Vagina (tissue), 2 donors: ENCODE data around the gene IGFBP6. TPM values are rescaled to one million over a fixed set of nuclear protein-coding genes. Genes with fewer than 3 reads are reported as not detected.

Source experiments
- DNase-seq, 2 donors: peaks; one replicate each; pipeline ENCODE4 v3.0.0-alpha.2; 2017; ENCODE audit errors: extremely low spot score in 2 of 2
- H3K27ac ChIP-seq: fragments of 200-600 bp; sonication (generic); one replicate; pipeline ENCODE4 v1.5.1; 2019
- H3K27me3 ChIP-seq: fragments of 200-600 bp; sonication (generic); one replicate; pipeline ENCODE4 v1.5.1; 2019
- H3K36me3 ChIP-seq, 2 donors: fragments of 200-600 bp; sonication (generic); one replicate each; pipeline ENCODE4 v1.5.1; 2017 to 2019
- H3K4me1 ChIP-seq: fragments of 200-600 bp; sonication (generic); one replicate; pipeline ENCODE4 v1.5.1; 2019
- H3K4me3 ChIP-seq, 2 donors: fragments of 200-600 bp; sonication (generic); 1 replicate in 1 of 2; 2 replicates in 1 of 2; pipeline ENCODE4 v1.5.1; 2016 to 2019
- H3K9me3 ChIP-seq: fragments of 200-600 bp; sonication (generic); one replicate; pipeline ENCODE4 v1.5.1; 2019
- POLR2A ChIP-seq, 2 donors: fragments of 450-650 bp; IDR thresholded peaks; one replicate each; pipeline ENCODE4 v1.6.1; 2017; ENCODE audit warnings: antibody characterized with exemption in 2 of 2, mild to moderate bottlenecking in 2 of 2, moderate library complexity in 2 of 2
- POLR2AphosphoS5 ChIP-seq, 2 donors: sonication (generic); formaldehyde crosslinking; IDR thresholded peaks; one replicate each; pipeline ENCODE4 v1.9.0; 2017; ENCODE audit warnings: antibody characterized with exemption in 2 of 2, mild to moderate bottlenecking in 2 of 2, low read depth in 1 of 2; ENCODE audit not compliant: insufficient read depth in 1 of 2
- intact Hi-C: fragments of 100-400 bp; cut with DNase I; formaldehyde crosslinking; loops from one replicate; pipeline ENCODE4 v1.15.1; 2023
- total RNA-seq: library from RNA; depleted of rRNA; stranded (reverse); fragments of >200 nt; gene quantifications from one replicate; pipeline ENCODE4 v1.2.3, GENCODE V29; 2016
- TF ChIP-seq, protein P1 (sequence below), 3 experiments: fragments of 450-650 bp in 2 of 3; fragments of 200-600 bp in 1 of 3; sonication (generic) in 1 of 3; IDR thresholded peaks; one replicate each; pipeline ENCODE4 v1.5.1; 2017 to 2019; ENCODE audit warnings: antibody characterized with exemption in 3 of 3, mild to moderate bottlenecking in 2 of 3, moderate library complexity in 2 of 3

IGFBP6 gene
- total RNA-seq, 1 donor from 2014 or later, result 684 TPM

DNA sequence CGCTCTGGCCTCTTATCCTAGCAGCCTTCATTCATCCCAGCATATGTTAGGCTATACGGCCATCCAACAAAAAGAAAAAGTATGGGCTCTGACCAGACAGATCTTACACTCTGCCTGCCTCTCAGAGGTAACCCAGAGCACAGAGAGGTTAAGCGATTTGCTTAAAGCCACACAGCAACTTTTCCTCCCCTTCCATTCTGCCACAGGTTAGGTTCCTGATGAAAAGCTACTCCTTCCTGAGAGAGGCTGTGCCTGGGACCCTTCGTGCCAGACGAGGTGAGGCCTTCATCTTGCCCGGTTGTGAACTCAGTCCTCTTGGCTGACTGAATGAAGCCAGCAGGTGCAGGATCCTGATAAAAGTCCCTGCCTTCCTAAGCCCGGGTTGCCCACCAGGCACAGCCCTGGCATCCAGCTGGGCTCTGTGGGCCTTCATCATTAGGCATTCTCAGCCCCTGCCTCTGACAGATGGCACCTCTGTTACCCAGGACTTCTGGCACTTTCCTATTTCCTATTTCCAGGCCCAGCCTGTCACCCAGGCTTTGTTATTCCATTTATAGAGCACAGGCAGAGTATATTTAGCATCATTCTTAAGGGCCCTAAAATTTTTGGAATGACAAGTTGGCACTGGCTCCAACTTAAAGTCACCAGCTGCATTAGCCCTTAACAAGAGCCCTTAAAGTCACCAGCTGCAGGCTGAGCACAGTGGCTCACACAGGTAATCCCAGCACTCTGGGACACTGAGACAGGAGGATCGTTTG is 18.6 kb downstream of the IGFBP6 start:
- Histone ChIP-seq H3K4me1 (no peaks in the 10 kb centered on the region), H3K36me3 (no peaks in the 10 kb centered on the region), H3K9me3 (no peaks in the 10 kb centered on the region), H3K27me3 (no peaks in the 10 kb centered on the region), H3K27ac (no peak overlapping the region), H3K4me3 (no peak overlapping the region)
- DNase-seq, result no peak
- TF ChIP-seq POLR2AphosphoS5 (IDR thresholded peaks at IDR 0.05; ENCODE audit: insufficient read depth in 1 of 2, low read depth in 1 of 2) (no peak), POLR2A (IDR thresholded peaks at IDR 0.05) (no peak)
- TF ChIP-seq, protein P1, sequence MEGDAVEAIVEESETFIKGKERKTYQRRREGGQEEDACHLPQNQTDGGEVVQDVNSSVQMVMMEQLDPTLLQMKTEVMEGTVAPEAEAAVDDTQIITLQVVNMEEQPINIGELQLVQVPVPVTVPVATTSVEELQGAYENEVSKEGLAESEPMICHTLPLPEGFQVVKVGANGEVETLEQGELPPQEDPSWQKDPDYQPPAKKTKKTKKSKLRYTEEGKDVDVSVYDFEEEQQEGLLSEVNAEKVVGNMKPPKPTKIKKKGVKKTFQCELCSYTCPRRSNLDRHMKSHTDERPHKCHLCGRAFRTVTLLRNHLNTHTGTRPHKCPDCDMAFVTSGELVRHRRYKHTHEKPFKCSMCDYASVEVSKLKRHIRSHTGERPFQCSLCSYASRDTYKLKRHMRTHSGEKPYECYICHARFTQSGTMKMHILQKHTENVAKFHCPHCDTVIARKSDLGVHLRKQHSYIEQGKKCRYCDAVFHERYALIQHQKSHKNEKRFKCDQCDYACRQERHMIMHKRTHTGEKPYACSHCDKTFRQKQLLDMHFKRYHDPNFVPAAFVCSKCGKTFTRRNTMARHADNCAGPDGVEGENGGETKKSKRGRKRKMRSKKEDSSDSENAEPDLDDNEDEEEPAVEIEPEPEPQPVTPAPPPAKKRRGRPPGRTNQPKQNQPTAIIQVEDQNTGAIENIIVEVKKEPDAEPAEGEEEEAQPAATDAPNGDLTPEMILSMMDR (IDR thresholded peaks at IDR 0.05), result no peak
- intact Hi-C loops, result no loop called here

DNA sequence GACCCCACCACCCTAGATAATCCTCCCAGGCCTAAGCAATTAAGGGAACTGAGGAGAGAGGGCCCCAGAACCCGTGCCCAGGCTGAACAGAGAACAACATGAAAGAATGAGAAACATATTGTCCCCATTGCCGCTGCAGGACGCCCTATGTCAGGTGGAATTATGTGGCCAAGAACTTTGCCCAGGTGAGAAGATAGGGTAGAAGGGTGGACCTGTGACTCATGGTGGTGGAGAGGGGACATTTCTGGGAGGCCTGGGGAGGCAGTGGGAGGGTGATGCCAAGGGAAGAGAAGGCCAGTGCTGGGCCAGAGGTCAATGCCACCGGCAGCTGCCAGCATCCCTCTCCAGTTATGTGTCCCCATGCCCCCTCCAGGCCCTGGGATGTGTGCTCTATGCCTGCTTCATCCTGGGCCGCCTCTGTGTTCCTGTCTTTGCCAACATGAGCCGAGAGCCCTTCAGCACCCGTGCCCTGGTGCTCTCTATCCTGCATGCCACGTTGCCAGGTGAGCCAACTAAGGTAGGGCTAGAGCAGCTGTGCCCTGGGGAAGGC is 21.4 kb downstream of the IGFBP6 start:
- no peaks in the 10 kb centered on the region for H3K36me3 ChIP-seq
- no peaks in the 10 kb centered on the region for H3K4me1 ChIP-seq
- no peak overlapping the region for H3K4me3 ChIP-seq
- intact Hi-C loops, result no loop called here
- TF ChIP-seq, protein P1 (IDR thresholded peaks at IDR 0.05), result no peak
- TF ChIP-seq POLR2AphosphoS5 (IDR thresholded peaks at IDR 0.05; ENCODE audit: insufficient read depth in 1 of 2, low read depth in 1 of 2) (no peak), POLR2A (IDR thresholded peaks at IDR 0.05) (no peak)
- no peak overlapping the region for H3K27ac ChIP-seq
- H3K9me3 ChIP-seq, result no peaks in the 10 kb centered on the region
- no peaks in the 10 kb centered on the region for H3K27me3 ChIP-seq
- DNase-seq, result no peak

DNA sequence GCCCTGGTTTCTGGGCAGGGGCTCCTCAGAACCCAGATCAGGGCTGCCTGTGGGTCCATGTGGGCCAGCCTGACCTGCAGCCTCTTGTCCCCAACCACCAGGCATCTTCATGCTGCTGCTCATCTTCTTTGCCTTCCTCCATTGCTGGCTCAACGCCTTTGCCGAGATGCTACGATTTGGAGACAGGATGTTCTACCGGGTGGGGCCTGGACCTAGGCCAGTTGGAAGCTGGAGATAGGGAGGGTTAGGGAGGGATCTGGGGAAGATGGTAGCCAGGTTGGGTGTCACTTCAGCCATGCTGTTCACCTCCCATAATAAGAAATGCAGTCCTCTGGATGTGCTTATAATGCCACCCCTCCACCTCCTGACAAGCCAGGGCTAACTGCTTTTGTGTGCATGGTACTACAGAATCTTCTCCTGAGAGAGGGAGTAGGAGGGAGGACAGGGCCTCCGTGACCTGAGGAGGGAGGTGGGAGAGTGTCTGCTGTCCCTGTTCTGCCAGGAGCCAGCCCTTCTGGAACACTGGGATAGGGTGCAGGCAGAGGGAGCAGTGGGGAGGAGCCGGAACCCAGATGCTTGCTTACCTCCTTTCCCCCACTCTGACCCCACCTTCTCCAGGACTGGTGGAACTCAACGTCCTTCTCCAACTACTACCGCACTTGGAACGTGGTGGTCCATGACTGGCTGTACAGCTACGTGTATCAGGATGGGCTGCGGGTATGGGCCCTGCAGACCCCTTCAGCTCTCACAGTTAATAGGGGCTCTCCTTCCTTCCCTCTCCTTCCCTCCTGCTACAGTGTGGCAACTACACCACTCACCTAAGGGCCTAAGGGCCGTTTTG is 23.4 kb downstream of the IGFBP6 start:
- Histone ChIP-seq H3K27me3 (no peaks in the 10 kb centered on the region), H3K36me3 (no peaks in the 10 kb centered on the region), H3K4me3 (no peak overlapping the region), H3K4me1 (no peaks in the 10 kb centered on the region), H3K27ac (no peak overlapping the region), H3K9me3 (no peaks in the 10 kb centered on the region)
- TF ChIP-seq POLR2A (IDR thresholded peaks at IDR 0.05) (no peak), POLR2AphosphoS5 (IDR thresholded peaks at IDR 0.05; ENCODE audit: insufficient read depth in 1 of 2, low read depth in 1 of 2) (no peak)
- TF ChIP-seq, protein P1 (IDR thresholded peaks at IDR 0.05), result no peak
- no peak for DNase-seq
- intact Hi-C loops, result no loop called here

DNA sequence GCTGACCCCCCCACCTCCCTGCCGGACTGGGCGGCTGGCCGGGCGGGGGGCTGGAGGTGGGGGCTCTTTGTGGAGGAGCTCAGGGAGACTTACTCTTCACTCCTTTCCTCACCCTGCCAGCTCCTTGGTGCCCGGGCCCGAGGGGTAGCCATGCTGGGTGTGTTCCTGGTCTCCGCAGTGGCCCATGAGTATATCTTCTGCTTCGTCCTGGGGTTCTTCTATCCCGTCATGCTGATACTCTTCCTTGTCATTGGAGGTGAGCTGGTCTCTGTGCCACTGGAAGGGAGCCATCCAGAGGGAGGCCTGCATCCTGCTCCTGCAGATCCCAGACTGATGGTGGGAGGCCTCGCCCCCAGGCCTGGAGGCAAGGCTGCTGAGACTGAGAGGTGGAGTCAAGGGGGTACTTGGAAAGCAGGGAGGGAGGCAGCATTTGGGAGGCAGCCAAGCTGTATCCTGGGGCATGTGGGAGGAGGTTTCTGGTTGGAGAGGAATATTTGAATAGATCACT is 25.5 kb downstream of the IGFBP6 start:
- no peak overlapping the region for H3K4me3 ChIP-seq
- no peaks in the 10 kb centered on the region for H3K36me3 ChIP-seq
- no peak for TF ChIP-seq POLR2AphosphoS5 (IDR thresholded peaks at IDR 0.05; ENCODE audit: insufficient read depth in 1 of 2, low read depth in 1 of 2)
- TF ChIP-seq, protein P1 (IDR thresholded peaks at IDR 0.05), result no peak
- no peak for TF ChIP-seq POLR2A (IDR thresholded peaks at IDR 0.05)
- DNase-seq, result no peak
- H3K27ac ChIP-seq, result no peak overlapping the region
- no peaks in the 10 kb centered on the region for H3K9me3 ChIP-seq
- H3K27me3 ChIP-seq, result no peaks in the 10 kb centered on the region
- no peaks in the 10 kb centered on the region for H3K4me1 ChIP-seq
- intact Hi-C loops, result no loop called here
